ENCODE measurements around the gene DPEP3.
A peak's percentile ranks its signal among the peaks of the same experiment; 100 is the strongest.
"Not testable (repeated sequence)": the region's sequence is repeated elsewhere in the genome, so short reads cannot be mapped to it uniquely, and the experiment has no call there.

The DPEP3 gene

GRCh38 chr16:67943619-67944504 is 36.4 kb downstream of the DPEP3 start, which contains the start of gene LCAT:
TSS of gene LCAT (minus strand) at chr16:67944120. CDS start at chr16:67944101, 19 bp downstream.
- DNase-seq = no peak

GRCh38 chr16:67943256-67943618 is 37.1 kb downstream of the DPEP3 start:
- DNase-seq = no peak

GRCh38 chr16:67942510-67943255 is 37.6 kb downstream of the DPEP3 start:
- DNase-seq = no peak

GRCh38 chr16:67942200-67942509 is 38.1 kb downstream of the DPEP3 start:
- peak; percentile 31 to 59 (median 48) for DNase-seq

- DNase-seq = no peak
Observed at GRCh38 chr16:67941469-67942199, 38.7 kb downstream of the DPEP3 start.

- DNase-seq = no peak
Observed at GRCh38 chr16:67940446-67941089, 39.7 kb downstream of the DPEP3 start.

GRCh38 chr16:67939507-67940445 is 40.5 kb downstream of the DPEP3 start:
- peak in 3 of 4 experiments; percentile 28 to 50 (median 39) for DNase-seq

DNA sequence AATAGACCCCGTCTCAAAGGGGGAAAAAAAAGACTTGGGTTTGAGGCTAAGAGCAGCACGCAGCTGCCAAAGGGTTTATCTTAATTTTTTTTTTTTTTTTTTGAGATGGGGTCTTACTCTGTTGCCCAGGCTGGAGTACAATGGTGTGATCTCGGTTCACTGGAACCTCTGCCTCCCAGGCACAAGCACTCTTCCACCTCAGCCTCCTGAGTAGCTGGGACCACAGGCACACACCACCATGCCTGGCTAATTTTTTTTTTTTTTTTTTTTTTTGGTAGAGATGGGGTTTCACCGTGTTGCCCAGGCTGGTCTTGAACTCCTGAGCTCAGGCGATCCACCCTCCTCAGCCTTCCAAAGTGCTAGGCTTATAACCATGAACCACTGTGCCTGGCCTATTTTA is 42.6 kb downstream of the DPEP3 start:
- DNase-seq = not testable (repeated sequence)

DNA sequence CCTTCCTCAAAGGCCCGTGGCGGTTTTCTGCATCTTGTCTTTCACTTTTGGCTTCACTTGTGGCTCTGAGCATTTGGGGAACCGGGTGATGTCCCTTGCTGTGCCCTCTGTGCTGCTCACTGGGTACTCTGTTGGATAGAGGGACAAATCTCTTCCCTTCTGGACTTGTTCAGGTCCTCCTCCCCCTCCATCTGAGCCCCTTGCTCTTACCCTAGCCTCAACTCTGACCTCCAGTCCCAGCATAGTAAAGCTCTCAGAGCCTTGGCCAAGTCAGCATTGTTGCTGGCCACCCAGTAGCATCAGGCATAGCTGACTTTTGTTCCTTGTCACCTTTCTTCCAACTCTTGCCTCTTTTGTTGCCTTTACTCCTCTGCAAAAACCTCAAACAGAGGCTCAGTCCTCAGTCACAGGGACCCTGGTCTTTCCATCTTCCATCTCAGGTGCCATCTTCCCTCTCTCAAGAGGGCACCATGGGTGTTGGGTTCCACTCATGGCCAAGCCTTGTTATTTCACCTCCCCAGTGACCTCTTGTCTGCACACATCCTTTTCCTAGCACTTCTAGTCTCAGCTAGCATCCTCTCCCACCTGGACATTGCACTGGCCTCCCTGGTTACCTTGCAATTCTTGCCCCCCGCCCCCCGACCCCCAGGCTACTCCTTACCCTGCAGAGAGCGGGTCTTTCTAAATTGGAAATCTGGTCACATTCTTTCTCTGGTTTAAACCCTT is 43.3 kb downstream of the DPEP3 start:
- peak; percentile 90 to 95 (median 92) for DNase-seq

GRCh38 chr16:67936124-67936879 is 44.0 kb downstream of the DPEP3 start, which contains the start of gene PSMB10:
TSS of gene PSMB10 (minus strand) at chr16:67936850. CDS start at chr16:67936749, 101 bp downstream.
- DNase-seq = peak in 3 of 4 experiments; percentile 25 to 52 (median 45)

- peak; percentile 89 to 94 (median 92) for DNase-seq
Observed at GRCh38 chr16:67935402-67936123, 44.7 kb downstream of the DPEP3 start.

DNA sequence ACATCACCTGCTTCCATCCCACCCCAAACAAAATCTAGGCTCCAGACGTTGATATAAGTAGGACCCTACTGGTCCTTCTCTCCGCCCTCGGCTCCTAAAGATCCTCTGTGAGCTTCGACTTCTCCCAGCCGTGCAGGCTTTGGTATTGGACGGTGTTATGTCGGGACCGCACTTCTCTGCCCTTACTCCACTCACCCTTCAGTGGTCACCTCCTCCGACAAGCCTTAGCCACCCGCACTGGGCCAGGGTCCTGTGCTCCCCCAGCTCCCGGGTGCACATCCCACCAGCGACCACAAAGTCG is 45.2 kb downstream of the DPEP3 start:
- no peak for DNase-seq

DNA sequence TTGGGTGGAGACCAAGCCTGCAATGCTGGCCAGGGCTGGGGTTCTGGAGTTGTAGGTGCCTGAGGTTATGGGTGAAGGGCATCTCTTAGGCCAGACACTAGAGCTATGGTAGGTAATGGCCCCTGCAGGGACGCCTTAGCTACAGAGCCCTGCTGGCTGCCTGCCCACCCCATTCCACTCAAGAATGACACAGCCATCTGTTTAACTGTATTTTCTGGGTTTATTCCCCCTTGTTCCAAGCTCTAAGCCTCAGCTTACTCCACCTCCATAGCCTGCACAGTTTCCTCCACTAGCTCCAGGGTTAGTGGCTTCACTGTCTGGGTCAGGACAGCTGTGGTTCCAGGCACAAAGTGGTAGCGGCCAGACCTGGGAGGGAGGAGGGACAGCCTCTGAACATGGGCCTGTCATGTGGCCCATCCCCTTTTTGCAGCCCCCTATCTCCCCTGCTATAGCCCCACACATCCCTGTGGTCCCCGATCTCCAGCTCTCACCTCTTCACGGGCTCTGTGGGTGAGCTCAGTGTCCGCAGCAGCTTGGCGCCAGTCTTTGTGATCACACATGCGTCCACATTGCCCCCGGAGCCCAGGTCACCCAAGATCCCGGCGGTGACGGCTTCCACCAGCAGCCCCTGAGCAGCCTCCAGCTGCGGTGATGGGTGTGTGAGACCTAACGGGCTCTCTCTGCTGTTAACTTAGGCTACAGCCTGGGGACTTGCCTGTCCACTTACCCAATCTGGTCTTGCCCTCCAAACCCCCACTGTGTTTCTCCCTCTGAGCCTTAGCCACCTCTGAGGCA is 45.8 kb downstream of the DPEP3 start:
- no peak for DNase-seq

DNA sequence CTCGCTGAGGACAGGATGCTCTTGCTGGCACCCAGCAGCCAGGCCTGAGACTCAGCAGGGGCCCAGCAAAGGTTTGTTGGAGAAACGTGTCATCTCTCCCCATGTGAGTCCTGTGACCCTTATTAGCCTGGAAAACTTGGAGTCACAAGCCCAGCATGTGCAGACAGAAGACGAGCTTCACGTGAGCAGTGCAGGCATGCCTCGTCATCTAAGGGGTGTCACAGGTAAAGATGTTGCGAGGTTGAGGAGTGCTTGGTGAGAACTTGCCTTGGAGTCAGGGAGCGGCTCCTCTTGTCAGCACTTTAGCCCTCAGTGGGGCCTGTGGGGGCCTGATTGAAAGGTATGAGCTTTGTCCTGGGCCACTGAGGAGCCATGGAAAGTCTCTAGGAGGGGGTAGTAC is 46.5 kb downstream of the DPEP3 start:
- DNase-seq = no peak

- no peak for DNase-seq
Observed at GRCh38 chr16:67932462-67932840, 47.8 kb downstream of the DPEP3 start.

DNA sequence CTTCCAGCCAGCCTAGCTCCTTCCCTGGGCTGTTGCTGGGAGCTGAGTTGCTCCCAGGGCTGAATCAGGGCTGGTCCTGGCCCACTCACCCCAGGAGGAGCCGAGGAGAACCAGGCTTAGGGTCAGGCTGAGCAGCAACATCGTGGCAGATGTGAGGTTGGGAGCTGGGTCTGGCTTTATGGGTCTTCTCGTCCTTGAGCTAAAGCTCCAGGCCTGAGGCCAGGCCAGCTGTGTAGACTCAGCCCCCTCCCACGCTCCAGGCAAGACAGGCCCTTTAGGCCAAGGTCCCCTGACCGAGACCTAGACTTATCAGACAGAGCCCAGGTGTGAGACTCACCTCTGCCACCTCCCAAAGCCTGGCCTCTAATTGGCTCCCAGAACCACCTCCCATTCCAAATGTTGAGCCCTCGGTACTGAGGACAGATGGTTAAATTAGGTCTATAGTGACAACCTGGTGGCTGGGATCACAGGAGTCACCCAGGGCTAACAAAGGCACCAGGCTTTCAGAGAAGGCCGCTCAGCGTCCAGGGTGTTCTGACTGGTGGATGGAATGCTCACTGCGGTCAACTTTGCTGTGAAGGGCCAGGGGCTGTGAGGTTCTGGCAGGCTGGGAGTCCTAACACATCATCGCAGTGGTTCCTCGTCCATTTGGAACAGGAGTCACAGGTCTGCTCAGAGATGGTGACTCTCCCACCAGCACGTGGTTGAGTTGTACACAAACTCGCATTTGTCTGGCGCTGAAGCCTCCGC is 48.4 kb downstream of the DPEP3 start, which contains the start of gene CTRL:
CTRL (minus strand) TSS at position 151 of the 750 bp plus-strand sequence; CDS start at position 141, 10 bp downstream.
- DNase-seq = no peak

- no peak for DNase-seq
Observed at GRCh38 chr16:67930678-67931211, 49.6 kb downstream of the DPEP3 start.
